UCSD-AML1 (cell line): ENCODE results near the gene TMEM190.

Experiments used
- DNase-seq: peaks from one replicate; lab custom pipeline; 2025; ENCODE audit not compliant: unreplicated experiment; lab: John Stamatoyannopoulos, UW

Gene TMEM190

DNA sequence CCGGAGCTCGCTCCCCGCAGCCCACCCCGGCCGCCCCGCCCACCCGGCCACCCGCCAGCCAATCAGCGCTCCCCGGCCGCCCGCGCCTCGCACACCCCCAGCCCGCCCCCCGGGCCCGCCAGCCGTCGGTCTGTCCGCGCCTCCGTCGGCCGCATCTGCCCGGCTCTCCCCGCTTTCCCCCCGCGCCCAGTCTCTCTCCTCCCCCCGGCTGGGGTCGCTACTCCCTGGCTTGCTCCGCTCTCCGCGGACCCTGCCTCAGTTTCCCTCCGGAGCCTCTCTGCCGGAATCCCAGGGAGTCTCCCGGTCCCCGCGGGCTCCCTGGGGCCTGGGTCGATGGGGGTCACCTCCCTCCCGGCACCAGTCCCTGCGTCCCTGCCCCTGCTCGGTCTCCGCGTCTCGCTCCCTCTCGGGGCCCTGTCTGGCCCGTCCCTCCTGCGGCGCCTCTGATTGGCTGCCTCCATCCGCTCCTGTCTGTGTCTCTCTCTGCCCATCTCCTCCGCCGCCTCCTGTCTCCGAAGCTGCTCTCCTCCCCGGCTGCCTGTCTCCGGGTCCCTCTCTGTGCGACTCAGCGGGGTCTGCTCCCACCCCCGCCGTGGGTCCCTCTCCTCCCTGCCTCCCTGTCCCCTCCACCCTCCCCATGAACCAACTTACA, 6.8 kb upstream of the TMEM190 start:
- no peak for DNase-seq

DNA sequence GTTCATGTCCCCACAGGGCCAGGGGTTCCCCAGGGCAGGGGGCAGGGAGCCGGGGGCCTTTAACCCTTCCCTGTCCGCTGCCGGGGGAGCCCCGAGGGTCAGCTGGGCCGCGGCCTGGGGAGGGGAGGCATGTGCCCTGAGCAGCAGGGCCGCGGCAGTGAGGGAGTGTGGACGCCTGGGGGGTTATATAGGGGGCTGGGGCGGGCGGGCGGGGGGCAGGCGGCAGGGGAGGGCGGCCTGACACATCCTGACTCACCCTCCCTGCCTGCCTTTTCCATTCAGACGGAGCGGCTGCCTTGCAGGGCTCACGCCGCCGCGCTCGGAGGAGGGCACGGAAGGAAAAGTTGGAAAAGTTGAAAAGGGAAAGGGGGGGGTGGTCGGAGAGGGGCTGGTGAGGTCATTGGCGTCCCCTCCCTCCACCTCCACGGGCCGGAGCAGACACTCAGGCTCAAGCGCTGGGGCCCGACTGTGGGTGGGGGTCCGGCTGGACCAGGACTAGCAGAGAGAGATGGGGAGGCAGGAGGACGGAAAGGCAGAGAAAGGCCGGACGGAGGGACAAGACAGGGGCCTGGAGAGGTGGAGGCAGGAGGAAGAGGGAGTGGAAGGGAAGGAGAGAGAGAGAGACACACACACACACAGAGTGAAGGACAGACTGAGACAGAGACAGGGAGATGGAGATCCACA, 6.2 kb upstream of the TMEM190 start, which contains the start of gene IL11:
TSS of gene IL11 (minus strand) at position 159 of the 684 bp plus-strand sequence. CDS start at position 6, 153 bp downstream.
- no peak for DNase-seq

DNA sequence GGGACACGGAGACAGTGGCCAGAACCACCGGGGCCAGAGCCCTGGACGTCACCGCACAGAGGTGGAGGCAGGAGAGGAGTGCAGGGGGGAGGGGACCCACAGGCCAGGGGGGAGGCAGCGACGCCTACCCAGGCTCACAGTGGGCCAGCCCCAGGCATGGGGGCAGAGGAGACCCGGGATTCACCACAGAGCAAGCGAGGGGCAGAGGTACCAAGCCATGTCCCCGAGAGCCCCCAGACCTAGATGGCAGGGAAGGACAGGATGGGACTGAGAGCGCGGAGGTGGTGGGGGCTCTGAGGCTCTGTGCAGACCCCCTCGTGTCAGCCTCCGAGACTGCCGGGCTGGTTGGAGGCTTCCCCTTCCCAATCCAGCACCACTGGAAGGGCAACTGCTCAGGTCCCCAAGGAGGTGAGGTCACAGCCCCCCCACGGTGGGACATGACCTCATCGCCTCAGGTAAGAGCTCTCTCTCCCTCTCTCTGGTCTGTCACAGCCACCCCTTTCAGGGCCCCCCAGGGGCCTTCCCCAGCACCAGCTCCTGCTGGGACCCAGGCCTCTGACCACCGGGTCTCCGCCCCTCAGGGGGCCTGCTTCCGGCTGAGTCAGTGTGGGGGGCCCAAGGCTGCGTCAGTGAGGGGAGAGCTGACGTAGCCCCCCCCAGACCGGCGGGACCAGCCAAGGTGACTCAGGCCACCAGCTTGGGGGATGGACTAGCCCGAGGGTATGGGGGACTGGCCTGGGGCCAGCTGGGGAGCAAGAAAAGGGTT, 4.1 kb upstream of the TMEM190 start:
- no peak for DNase-seq

DNA sequence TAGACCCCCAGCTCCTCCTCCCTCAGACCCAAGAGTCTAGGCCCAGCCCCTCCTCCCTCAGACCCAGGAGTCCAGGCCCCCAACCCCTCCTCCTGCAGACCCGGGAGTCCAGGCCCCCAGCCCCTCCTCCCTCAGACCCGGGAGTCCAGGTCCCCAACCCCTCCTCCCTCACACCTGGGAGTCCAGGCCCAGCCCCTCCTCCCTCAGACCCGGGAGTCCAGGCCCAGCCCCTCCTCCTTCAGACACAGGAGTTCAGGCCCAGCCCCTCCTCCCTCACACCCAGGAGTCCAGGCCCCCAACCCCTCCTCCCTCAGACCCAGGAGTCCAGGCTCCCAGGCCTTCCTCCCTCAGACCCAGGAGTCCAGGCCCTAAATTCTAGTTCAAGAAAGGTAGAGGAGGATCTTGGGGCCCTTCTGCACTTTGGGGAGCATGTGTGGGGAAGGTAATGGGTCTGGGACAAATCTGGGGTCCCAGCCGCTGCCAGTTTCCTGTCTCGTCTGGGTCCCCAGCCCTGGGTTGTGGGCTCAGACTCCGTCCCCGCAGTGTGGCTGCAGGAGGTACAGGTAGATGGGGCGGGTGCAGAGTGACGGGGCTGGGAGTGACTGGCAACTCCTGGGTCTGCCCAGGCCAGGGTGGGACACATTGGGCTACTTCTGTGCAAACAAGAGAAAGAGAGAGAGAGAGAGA, 3.2 kb upstream of the TMEM190 start:
- DNase-seq = no peak

DNA sequence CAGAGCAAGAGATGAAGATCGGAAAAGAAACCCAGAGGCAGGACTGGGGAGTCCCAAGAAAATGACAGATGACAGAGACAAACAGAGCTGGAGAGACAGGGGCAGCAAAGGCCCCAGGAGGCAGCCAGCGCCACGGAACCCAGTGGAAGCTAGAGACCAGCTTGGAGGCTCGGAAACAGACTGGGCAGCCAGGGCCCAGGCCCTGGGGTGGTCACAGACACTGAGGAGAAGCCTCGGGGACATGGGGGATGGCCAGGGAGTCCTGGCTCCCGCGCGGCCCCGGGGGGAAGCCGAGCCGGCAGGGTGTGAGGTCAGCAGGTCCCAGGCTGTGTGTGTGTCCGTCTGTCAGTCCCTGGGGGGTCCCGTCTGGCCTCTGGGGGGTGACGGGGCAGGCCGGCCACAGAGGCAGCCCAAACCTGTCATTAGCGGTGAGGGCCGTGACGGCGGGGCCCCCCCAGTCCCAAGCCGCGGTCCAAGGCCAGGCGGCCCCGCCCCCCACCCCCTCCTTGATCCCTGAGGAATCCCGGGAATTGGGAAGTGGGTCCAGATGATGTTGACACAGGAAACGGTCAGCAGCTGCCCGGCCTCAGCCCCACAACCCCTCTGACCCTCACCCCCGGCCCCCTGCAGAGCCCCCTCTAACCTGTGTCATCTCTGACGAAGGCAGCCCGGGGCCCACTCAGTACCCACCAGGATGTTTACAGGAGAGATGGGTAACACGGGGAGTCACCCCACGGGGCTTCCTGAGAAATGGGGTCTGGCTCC, 2.5 kb upstream of the TMEM190 start:
- no peak for DNase-seq

DNA sequence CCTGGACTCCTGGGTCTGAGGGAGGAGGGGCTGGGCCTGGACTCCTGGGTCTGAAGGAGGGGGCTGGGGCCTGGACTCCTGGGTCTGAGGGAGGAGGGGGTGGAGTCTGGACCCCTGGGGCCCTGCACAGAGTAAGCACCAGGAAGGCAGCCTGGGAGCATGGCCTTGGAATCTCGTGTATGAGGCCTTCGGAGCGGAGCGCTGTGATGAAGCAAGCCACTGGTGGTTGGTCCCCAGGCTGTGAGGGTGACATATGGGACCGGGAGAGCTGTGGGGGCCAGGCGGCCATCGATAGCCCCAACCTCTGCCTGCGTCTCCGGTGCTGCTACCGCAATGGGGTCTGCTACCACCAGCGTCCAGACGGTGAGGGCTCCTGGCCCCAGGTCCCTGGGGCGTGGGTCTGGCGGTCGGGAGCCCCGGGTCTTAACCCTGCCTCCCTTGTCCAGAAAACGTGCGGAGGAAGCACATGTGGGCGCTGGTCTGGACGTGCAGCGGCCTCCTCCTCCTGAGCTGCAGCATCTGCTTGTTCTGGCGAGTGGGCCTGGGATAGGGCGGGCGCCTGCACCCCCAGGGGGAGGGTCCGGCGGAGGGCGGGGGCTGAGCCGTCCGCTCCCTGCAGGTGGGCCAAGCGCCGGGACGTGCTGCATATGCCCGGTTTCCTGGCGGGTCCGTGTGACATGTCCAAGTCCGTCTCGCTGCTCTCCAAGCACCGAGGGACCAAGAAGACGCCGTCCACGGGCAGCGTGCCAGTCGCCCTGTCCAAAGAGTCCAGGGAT, 918 bp downstream of the TMEM190 start:
- DNase-seq = no peak

DNA sequence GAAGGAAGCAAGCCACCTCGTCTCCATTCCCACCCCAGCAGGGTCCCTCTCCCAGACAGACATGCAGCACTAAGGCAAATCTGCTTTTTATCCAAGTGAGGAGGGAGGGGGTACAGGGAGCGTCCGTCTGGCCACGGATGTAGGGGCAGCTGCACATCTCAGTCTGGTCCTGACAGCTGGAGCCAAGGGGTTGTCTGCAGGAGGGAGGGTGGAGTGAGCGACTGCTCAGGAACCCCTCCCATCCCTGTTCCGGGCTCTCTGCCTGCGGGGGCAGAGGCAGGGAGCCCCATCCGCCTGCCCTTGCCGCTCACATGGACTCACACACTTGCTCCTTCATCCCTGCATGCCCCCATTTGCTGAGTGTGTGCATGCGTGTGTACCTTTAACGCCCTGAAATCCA, 2.5 kb downstream of the TMEM190 start:
- DNase-seq = no peak

DNA sequence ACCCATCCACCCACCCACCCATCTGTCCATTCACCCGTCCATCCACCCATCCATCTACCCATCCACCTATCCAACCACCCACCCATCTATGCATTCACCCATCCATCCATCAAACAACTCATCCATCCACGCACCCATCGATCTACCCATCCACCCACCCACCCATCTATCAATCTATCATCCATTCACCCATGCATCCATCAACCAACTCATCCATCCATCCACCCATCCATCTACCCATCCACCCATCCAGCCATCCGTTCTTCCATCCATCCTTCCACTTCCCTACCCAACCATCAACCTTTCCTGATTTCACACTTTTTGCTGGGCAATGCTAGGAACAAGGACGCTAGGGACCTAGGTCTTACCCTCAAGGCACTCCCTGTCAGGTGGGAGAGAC, 5.4 kb downstream of the TMEM190 start:
- no peak for DNase-seq

DNA sequence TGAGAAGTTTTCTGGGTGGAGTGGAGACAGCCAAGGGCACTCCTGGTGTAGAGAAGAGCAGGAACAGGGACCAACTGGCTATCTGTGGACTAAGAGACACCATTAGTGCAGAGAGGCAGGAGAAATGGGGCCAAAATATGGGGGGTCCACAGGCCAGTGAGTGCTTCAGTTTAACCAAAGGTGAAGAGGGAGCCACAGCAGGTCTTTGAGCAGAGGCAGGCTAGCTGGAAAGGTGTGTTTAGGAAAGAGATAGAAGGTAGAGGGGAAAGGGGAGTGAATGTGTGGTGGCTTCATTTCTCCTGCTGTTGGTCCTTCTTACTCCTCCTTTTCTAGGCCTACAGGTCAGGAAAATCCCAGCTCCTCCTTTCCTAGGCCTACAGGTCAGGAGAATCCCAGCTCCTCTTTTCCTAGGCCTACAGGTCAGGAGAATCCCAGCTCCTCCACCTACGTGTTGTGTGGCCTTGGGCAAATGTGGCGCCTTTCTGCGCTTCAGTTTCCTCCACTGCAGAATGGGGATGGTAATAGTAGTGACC, 6.0 kb downstream of the TMEM190 start:
- no peak for DNase-seq

DNA sequence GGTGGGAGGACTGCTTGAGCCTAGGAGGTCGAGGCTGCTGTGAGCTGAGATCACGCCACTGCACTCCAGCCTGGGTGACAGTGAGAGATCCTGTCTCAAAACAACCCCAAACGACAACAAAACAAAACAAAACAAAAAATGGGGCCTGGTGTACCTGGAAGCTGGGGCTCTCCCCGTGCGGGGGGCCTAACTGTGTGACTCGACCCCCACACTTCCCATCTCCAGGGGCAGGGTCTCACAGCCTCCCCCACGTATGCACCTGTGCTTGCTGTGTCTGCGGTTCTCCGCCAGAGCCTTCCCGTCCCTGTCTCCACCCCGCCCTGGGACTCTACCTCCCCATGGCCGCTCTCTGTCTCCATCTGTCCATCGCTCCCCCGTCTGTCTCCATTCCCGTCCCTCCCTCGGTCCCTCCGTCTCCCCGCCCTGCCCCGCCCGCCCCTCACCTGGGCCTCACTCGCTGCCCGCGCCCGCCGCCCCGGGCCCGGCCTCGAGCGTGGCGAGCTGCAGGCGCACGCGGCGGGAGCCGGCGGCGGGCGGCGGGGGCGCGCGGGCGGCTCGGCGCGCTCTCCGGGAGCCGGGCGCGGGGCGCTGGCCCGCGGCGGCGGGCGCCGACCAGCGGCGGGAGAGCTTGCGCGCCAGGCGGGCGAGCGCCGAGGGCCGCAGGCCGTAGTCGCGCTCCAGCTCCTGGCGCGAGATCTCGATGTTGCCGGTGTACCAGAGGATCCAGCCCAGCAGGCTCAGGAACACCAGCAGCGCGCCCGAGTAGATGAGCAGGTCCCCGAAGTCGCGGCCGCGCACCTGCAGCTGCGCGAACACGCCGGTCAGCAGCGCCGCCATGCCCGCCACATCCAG, 6.9 kb downstream of the TMEM190 start:
- peak; percentile 66 for DNase-seq

DNA sequence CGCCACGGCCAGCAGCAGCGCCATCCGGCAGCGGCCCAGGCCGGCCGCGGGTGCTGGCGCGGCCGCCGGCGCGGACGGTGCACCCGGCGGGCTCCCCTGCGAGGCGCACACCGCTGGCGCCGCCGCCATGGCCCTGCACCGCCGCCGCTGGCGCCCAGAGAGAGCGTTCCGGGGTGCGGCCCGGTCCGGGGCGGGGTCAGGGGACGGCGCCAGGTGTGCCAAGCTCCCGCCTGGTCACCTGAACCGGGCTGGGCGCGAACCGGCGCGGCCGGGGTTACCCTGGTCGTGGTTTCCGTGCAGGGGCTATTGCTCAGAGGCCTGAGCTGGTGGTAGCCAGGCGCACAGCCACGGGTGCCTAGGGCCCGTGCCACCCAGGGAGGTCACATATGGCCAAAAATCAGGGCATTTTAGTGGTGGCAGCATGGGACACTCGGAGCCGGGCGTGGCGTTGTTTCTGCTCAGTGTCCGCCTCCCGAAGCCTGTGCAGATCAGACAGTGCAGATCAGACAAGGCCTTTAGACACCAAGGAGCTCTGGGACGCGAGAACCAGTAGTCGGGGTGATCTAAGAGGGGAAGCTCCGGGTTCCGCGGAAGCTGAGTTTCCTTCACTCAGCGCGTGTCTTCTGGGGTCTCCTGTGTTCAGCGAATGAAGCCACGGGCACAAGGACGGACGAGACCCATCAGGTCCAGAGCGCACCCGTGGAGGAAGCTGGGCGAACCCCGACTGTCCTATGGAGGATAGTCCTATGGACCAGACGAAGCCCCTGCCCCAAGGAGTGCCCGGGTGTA, 7.7 kb downstream of the TMEM190 start, which contains the start of gene TMEM238:
TSS of gene TMEM238 (minus strand) at position 162 of the 789 bp plus-strand sequence. CDS start at position 129, 33 bp downstream.
- peak; percentile 65 for DNase-seq

DNA sequence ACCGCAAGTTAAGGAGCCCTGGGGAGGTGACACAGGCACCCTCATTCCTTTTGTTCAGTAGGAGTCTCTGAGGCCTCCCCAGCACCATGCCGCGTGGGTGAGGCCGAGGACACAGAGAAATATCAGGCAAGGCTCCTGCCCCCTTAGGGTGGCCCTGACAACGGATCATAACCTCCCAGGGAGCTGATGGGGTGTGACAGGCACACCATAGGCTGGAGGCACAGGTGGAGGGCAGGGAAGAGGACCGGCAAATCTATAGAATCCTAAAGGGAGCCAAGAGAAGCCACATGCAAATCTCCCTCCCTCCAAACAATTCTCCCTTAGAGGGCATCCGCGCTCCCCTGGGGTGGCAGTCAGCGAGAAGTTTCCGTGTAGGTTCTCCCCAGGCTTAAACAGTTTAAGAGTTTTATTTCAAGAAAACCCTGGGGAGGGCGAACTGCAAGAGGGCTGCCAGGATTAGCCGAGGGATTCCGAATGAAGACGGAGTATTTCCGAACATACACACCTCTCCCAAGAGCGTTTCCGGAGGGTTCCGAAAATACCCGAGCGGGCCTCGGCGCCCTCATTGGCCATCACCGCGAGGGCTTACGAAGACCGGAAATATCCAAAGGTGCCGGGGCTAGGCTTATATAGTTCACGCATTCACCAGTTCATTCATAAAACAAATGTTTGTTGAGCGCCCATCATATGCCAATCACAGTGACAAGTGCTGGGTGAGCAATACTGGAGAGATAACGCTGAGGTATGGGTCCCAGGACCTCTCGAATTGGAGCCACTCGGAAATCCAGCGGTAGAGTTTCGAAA, 8.5 kb downstream of the TMEM190 start:
- peak; percentile 96 for DNase-seq

DNA sequence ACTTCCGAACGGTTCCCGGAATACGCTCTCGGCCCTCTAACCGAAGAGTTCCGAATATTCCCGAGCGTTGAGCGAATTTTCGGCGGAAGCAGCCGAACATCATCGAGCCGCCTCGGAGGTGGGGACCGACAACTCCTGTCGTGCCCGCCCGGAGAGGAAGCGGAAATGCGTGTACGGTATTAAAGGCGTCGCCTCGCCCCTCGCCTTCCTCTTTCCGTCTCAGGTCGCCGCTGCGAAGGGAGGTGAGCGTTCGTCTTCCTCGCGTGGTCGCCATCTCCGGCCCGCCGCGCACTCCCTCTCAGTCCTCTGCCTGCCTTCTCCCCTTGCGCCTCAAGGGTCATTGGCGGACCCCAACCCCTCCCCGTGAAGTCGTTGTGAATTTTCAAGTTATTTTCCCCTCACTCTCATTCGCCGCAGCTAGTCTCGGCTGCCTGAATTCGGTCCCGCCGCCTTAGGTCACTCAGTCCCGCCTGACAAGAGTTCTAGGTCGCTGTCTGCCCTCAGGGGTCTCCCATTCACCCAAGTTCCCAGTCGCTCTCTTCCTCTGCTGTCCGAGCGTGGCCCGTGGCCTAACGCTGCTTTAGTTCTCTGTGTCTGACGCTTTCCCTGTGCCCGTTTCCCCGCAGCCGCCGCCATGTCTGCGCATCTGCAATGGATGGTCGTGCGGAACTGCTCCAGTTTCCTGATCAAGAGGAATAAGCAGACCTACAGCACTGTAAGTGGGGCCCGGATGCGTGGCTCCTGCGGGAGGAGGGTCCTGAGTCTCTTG, 9.3 kb downstream of the TMEM190 start, which contains the start of gene RPL28:
TSS of gene RPL28 (plus strand) at position 209 of the 769 bp plus-strand sequence. CDS start at position 635, 426 bp downstream.
- peak; percentile 98 for DNase-seq

DNA sequence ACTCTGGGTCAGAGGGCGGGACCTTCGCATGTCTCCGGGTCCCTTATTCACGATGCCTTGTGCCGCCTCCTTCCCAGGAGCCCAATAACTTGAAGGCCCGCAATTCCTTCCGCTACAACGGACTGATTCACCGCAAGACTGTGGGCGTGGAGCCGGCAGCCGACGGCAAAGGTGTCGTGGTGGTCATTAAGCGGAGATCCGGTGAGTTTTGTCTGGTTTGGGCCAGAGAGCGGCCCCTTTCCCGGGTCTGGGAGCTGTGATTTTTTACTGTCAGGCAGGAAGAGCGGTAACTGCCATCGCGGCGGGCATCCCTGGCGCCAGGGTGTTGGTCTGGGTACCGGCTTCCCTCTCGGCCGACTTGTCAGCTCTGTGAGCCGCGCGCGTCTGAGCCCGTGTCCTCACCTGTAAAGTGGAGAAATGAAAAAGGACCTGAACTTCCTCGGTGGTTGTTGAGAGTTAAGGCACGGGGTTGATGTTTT, 9.9 kb downstream of the TMEM190 start:
- no peak for DNase-seq

DNA sequence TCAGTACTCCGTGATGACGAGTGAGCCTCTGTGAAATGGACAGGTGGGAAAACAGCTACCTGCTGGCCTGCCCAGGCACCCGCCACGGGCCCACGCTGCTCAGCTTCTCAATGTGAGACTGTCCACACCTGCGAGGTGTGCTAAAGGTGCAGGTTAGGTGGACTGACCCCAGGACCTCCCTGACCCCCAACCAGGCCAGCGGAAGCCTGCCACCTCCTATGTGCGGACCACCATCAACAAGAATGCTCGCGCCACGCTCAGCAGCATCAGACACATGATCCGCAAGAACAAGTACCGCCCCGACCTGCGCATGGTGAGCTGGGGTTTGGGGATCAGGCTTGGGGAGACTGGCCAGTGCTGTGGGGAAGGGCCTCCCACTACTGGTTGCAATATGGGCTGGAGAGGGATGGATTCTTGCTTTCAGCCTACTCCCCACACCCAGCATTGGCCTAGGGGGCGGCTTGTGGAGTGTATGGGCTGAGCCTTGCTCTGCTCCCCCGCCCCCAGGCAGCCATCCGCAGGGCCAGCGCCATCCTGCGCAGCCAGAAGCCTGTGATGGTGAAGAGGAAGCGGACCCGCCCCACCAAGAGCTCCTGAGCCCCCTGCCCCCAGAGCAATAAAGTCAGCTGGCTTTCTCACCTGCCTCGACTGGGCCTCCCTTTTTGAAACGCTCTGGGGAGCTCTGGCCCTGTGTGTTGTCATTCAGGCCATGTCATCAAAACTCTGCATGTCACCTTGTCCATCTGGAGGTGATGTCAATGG, 11.3 kb downstream of the TMEM190 start:
- no peak for DNase-seq
